NOMO-1 treated with DMSO at 0.1 percent for 48 hours (cell line): ENCODE measurements around the gene TGIF1.
"Not testable (repeated sequence)": the region's sequence is repeated elsewhere in the genome, so short reads cannot be mapped to it uniquely, and the experiment has no call there.

ENCODE experiments used
- DNase-seq: peaks from one replicate; lab custom pipeline; 2025; ENCODE audit not compliant: unreplicated experiment; lab: John Stamatoyannopoulos, UW

TGIF1 gene

GRCh38 chr18:3455090-3455635 is 5.2 kb downstream of the TGIF1 start:
- no peak for DNase-seq

GRCh38 chr18:3455907-3456685 is 6.1 kb downstream of the TGIF1 start:
- DNase-seq = no peak

DNA sequence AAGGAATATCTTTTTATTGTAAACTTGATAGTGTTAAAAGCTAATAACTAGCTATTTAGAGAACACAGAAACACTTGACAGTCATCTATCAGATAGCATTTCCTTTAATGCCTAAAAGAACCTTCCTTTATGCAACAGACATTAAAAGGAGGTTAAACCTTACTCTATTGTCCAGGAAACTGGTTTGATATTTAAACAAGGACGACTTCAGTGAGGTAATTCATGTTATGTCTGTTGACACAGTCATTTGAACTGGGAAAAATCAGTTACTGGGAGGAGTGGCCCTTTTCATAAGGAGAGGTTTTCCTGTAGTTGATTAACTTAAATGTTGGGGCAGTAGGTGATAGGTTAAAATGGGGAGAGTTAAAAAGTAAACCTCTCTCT is 6.7 kb downstream of the TGIF1 start:
- DNase-seq = no peak

GRCh38 chr18:3457261-3457724 is 7.3 kb downstream of the TGIF1 start:
- no peak for DNase-seq

DNA sequence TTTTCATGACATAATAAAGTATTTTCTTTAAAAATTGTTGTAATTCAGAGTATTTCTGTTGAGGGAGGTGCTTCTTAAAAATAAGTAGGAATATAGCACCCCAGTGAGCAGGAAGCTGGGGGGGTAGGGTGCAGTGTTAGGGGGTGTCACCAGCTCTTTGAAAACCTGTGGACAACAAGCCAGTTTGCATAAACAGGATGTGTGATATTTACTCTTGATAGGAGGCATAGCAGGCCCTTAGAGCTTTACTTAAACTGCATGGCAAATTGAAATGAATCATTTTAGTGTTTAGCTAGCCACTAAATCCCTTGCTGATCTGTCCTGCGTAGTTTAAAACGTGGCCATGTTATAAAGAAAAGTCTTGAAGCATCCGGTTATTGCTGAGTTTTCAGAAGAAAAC is 8.4 kb downstream of the TGIF1 start:
- DNase-seq = no peak

GRCh38 chr18:3458952-3459853 is 9.2 kb downstream of the TGIF1 start:
- no peak for DNase-seq

DNA sequence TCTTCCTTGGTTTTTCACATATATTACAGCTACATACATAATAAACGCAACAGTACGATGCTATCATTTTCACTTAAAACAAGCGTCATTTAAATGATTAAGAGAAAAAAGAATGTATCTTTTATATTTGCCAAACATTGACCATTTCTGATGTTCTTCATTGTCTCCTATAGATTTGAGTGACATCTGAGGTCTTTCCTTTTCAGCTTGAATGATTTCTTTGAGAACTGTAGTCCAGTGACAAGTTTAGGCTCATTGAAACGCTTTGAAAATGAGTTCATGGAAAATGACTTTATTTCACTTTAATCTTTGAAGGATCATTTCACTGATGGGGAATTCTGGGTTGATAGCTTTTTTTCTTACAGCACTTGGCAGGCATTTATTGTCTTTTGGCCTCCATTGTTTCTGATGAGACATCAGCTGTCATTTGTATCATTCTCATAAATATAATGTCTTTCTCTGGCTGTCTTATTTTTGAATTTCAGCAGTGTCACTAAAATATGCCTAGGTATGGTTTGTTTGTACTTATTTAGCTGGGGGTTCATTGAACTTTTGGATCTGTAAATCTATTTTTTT is 10.9 kb downstream of the TGIF1 start:
- no peak for DNase-seq

DNA sequence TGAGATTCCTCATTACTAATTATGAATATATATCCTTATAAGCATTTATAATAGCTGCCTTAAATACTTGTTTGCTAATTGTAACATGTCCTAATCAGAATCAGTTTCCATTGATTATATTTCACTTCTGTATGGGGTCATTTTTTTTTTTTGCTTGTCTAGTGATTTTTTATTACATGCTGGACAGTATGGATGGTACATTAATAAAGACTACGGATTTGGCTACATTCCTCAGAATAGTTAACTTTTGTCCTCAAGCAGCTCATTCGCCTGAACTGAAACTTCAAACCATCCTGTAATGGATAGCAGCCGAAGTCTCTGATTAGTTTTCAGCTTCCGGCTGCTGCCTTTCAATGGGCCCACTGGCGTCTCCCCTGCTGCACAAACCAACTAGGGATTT is 11.7 kb downstream of the TGIF1 start:
- no peak for DNase-seq

GRCh38 chr18:3463051-3463450 is 13.1 kb downstream of the TGIF1 start:
- DNase-seq = no peak

DNA sequence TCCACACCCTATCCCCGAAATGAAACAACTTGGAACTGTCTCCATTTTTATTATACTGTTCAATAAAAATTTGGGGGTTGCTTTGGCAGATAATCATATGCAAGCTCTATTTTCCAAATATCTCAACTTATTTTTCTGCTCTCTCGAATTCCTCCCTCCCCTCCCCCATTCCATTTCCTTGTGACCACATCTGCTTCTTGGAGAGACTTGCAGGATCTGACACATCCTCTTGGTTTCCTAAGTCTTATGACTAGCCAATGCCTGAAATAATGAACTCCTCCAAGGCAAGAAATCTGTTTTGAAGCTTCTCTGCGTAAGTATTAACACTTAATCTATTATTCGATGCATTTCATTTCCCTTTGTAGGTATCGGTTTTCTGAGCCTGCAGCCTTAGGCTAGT is 16.1 kb downstream of the TGIF1 start:
- DNase-seq = no peak

DNA sequence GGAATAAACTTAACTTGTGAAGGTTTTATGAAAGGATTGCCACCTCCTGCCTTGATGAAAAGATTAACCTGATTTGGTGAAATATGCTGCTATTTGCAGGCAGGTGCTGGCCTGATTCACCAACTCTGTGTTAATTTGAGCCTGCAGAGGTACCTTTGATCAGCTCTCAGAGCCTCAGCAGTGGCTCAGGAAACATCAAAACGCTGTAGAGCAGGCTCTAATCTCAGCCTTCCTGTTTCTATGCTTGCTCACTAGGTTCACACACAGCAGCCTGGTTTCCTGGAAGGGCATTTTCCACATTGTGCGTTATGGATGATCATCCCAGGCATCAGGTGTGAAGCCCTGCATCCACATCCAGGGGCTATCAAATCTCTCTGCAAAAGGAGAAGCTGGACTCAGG is 16.9 kb downstream of the TGIF1 start:
- no peak for DNase-seq

GRCh38 chr18:3468066-3468705 is 18.2 kb downstream of the TGIF1 start:
- DNase-seq = no peak

DNA sequence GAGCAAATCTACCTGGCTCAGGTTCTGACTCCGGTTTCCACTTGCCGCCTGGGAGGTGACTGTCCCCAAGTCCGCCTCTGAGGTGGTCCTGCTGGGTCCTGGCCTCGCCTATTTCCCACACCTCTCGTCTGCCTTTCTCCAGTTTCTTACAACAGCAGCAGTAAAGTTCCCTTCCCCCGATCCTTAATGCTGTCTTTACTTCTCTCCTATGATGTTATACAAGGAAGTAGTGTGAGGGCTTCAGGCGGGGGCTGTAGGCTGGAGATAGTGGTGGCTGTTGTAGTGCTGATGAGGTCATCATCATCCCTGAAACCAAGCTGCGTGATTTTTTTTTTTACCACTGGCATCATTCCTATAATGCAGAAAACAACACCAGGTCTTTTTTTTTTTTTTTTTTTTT is 18.9 kb downstream of the TGIF1 start:
- no peak for DNase-seq

GRCh38 chr18:3471141-3471648 is 21.2 kb downstream of the TGIF1 start:
- DNase-seq = no peak

DNA sequence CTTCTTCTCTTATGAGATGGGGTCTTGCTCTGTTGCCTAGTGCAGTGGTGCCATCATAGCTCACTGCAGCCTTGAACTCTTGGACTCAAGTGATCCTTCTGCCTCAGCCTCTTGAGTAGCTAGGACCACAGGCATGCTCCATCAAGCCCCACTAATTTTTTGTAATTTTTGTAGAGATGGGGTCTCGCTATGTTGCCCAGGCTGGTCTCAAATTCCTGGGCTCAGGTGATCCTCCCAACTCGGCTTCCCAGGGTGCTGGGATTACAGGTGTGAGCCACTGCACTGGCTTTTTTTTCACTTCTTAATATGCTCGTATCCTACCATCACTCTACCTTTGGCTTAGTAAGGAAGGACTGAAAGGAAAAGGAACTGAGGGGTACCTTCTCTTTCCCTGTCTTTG is 22.1 kb downstream of the TGIF1 start:
- DNase-seq = not testable (repeated sequence)

- DNase-seq = no peak
Observed at GRCh38 chr18:3472681-3473544, 22.9 kb downstream of the TGIF1 start.

DNA sequence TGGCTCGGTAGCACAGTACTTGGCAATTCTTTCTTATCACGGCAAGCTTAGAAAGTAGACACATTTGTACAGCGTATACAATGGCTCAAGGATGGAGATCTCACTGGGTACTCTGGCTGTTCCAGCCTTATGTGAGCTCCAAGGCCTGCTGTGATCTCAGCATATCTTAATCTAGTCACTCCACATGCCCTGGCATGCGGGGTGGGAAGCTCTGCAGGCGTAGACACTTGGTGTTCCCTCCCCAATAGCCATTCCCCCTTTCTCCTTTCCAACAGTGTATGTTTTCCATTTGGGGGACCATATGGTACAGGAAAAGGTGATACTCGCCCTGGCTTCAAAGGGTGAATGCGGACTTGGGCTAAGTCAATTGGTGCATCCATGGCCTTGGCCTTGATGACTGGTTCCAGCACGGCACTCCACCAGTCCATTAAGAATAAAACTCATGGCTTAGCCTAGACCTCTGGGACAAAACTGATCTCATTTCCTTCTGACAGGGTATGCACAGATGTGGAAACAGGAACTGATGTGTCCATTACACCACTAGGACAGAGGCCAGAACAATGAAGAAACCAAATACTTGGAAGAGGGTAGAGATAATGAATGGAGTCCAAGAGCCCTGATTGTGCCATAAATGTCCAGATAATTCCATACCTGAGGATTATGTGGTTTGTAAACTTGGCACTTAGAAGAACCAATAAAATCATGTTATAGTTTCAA is 28.4 kb downstream of the TGIF1 start:
- no peak for DNase-seq

DNA sequence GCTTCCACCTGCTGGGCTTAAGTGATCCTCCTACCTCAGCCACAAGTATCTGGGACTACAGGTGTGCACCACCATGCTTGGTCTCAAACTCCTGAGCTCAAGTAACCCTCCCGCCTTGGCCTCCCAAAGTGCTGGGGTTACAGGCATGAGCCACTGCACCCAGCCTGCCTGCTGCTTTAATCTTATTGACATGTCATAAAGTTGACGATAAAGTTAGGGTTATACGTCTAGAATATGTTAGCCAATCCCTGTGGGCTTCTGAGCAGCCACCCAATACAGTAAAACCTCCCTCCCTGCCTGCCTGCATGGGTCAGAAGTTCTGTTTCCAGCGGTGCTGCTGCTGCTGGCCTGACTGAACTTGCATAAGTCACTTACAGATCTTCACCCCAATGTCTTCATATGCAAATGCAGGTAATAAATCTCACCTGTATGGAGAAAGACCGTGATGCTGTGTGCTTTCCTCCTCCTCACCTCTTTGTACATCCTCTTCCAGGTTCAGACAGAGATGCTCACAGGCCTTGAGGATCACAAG is 30.1 kb downstream of the TGIF1 start:
- DNase-seq = no peak
